K562 (cell line): ENCODE results near the gene CGB8. TPM values are rescaled to one million over a fixed set of nuclear protein-coding genes. Genes with fewer than 3 reads are reported as not detected.

Source experiments
- ATAC-seq: fragments of 200-7000 bp; cut with Tn5 transposase; 3 replicates; pipeline ENCODE4 v1.9.1; 2020; ENCODE audit warnings: moderate library complexity
- BruUV-seq: library from RNA; stranded (reverse); fragments of 400-500 nt; replicated peaks from 2 replicates; lab custom pipeline; 2021; lab: Mats Ljungman, UMichigan
- CTCF ChIA-PET: fragments of 300-600 bp; formaldehyde crosslinking; extraction: SDS; loops from one replicate; lab custom pipeline; 2021; ENCODE audit warnings: low intra/inter-chr PET ratio; lab: Yijun Ruan, JAX
- POLR2A ChIA-PET: fragments of 300-600, 350-650 bp; sonication (Branson Sonifier 250); formaldehyde crosslinking; extraction: SDS; loops from one replicate; lab custom pipeline; 2021; ENCODE audit warnings: antibody characterized with exemption, inconsistent platforms; lab: Yijun Ruan, JAX
- DNase-seq, 4 experiments: peaks; one replicate each; pipeline versions ENCODE4 v3.0.0 to v3.0.0-alpha.2; 2011 to 2018; ENCODE audit warnings: low spot score in 3 of 4, mixed read lengths in 3 of 4; ENCODE audit errors: extremely low read depth in 1 of 4
- FAIRE-seq: peaks from 2 replicates; lab custom pipeline; 2011; peaks lifted over from hg19 to GRCh38; lab: Jason Lieb, UNC
- H2AFZ ChIP-seq: 2 replicates; pipeline ENCODE4 v1.6.0; 2011; ENCODE audit warnings: low read depth, low read length, control low read depth, inconsistent platforms
- H3K27ac ChIP-seq: fragments of 200-600 bp; 3 replicates; pipeline ENCODE4 v1.8.0; 2011; ENCODE audit warnings: low read depth, mild to moderate bottlenecking, control low read depth, inconsistent platforms, low read length, moderate library complexity, mixed read lengths; ENCODE audit errors: extremely low read depth
- H3K27me3 ChIP-seq, 2 experiments: fragments of 300-600 bp in 1 of 2; 2 replicates in 1 of 2; 3 replicates in 1 of 2; pipeline versions ENCODE4 v1.6.0 to v1.8.0; 2011; ENCODE audit warnings: inconsistent platforms in 2 of 2, low read length in 2 of 2, mild to moderate bottlenecking in 1 of 2, mixed read lengths in 1 of 2, moderate library complexity in 1 of 2; ENCODE audit not compliant: control insufficient read depth in 2 of 2, insufficient read depth in 2 of 2
- H3K36me3 ChIP-seq: fragments of 300-600 bp; 3 replicates; pipeline ENCODE4 v1.8.0; 2011; ENCODE audit warnings: mild to moderate bottlenecking, low read length, inconsistent platforms; ENCODE audit not compliant: control insufficient read depth, insufficient read depth
- H3K4me1 ChIP-seq, 2 experiments: fragments of 200-600 bp in 1 of 2; replicated peaks in 1 of 2; 2 replicates in 1 of 2; 3 replicates in 1 of 2; pipeline versions ENCODE4 v1.5.1 to v1.8.0; 2011; ENCODE audit warnings: inconsistent platforms in 2 of 2, low read length in 2 of 2, mild to moderate bottlenecking in 1 of 2, mixed read lengths in 1 of 2, moderate library complexity in 1 of 2; ENCODE audit not compliant: control insufficient read depth in 2 of 2, insufficient read depth in 2 of 2
- H3K4me2 ChIP-seq: 2 replicates; pipeline ENCODE4 v1.6.1; 2011; ENCODE audit warnings: low read length, control low read depth, inconsistent platforms, mixed read lengths; ENCODE audit not compliant: insufficient read depth
- H3K4me3 ChIP-seq: fragments of 200-600 bp; sonication (generic), shearing (Covaris generic); 2 replicates; pipeline ENCODE4 v1.5.1; 2016; ENCODE audit warnings: control low read depth, inconsistent platforms
- H3K79me2 ChIP-seq: fragments of 200-600 bp; 3 replicates; pipeline ENCODE4 v1.8.0; 2011; ENCODE audit warnings: low read length, inconsistent platforms; ENCODE audit not compliant: control insufficient read depth, insufficient read depth
- H3K9ac ChIP-seq, 2 experiments: 2 replicates each; pipeline versions ENCODE4 v1.6.0 to v1.6.1; 2011; ENCODE audit warnings: low read depth in 2 of 2, low read length in 2 of 2, control low read depth in 1 of 2, inconsistent platforms in 1 of 2, mild to moderate bottlenecking in 1 of 2, mixed read lengths in 1 of 2; ENCODE audit not compliant: insufficient read depth in 1 of 2
- H3K9me1 ChIP-seq: one replicate; pipeline ENCODE4 v1.6.0; 2011; ENCODE audit warnings: inconsistent platforms, mild to moderate bottlenecking, low read length, moderate library complexity; ENCODE audit not compliant: control insufficient read depth, insufficient read depth
- H3K9me3 ChIP-seq: replicated peaks from 2 replicates; pipeline ENCODE4 v1.5.1; 2011; ENCODE audit warnings: low read depth, low read length, inconsistent platforms; ENCODE audit not compliant: control insufficient read depth, insufficient read depth
- H4K20me1 ChIP-seq: replicated peaks from 2 replicates; pipeline ENCODE4 v1.6.1; 2011; ENCODE audit warnings: low read length, inconsistent platforms, mixed read lengths; ENCODE audit not compliant: control insufficient read depth, insufficient read depth
- CBX8 ChIP-seq: fragments of 200-600 bp; sonication (generic); IDR thresholded peaks from 2 replicates; pipeline ENCODE4 v1.6.1; 2012; ENCODE audit warnings: borderline replicate concordance, mixed run types, low read depth, mild to moderate bottlenecking, moderate library complexity, mixed read lengths, low read length, control low read depth, inconsistent platforms; ENCODE audit not compliant: poor library complexity, severe bottlenecking; ENCODE audit errors: extremely low read depth
- FOXA3 ChIP-seq, 2 experiments: fragments of 450-650 bp in 1 of 2; sonication (generic) in 1 of 2; formaldehyde crosslinking; IDR thresholded peaks in 1 of 2; conservative IDR thresholded peaks in 1 of 2; 2 replicates each; pipeline versions ENCODE4 v1.4.0 to v1.8.0; 2020 to 2022; ENCODE audit warnings: mild to moderate bottlenecking in 2 of 2, missing genetic modification reagents in 1 of 2
- PYGO2 ChIP-seq: fragments of 450-650 bp; IDR thresholded peaks from 2 replicates; pipeline ENCODE4 v1.6.1; 2016; ENCODE audit warnings: mild to moderate bottlenecking, missing genetic modification characterization, moderate library complexity, missing compliant biosample characterization
- TCF15 ChIP-seq: fragments of 250-450 bp; sonication (Bioruptor Pico); IDR thresholded peaks from 2 replicates; pipeline ENCODE4 v1.8.0; 2022; ENCODE audit warnings: moderate library complexity, mild to moderate bottlenecking, inconsistent platforms
- whole genome bisulfite sequencing: fragments of 100-300 bp; shearing (Covaris generic); methylation state at CpG from one replicate; pipeline ENCODE4 v1.1.6; 2016; ENCODE audit warnings: low coverage, mixed read lengths; ENCODE audit not compliant: insufficient coverage; ENCODE audit errors: missing lambda C conversion rate; 5-methylcytosine and 5-hydroxymethylcytosine counted together
- in situ Hi-C: fragments of 300-500 bp; cut with MboI; formaldehyde crosslinking; loops from 4 replicates; pipeline ENCODE4 v1.15.0; 2018; ENCODE audit warnings: inconsistent platforms, mixed read lengths
- intact Hi-C: fragments of 100-400 bp; cut with micrococcal nuclease; formaldehyde crosslinking; loops from 2 replicates; pipeline ENCODE4 v1.14.2; 2022
- polyA plus RNA-seq, 8 experiments: library from polyadenylated mRNA; depleted of rRNA in 4 of 8; stranded (reverse) in 5 of 8; unstranded in 3 of 8; fragments of >200 nt; fragmentation: Nextera tagmentation in 2 of 8; fragmentation: Illumina TruSeq in 1 of 8; extraction: Ambion mirVana in 2 of 8; extraction: Trizol in 1 of 8; gene quantifications; 2 replicates each; pipeline versions ENCODE4 v1.2.1 to v1.2.3, GENCODE V29; 2011 to 2014; ENCODE audit warnings: inconsistent platforms in 1 of 8, missing spikeins in 1 of 8
- total RNA-seq, 7 experiments: library from RNA; depleted of rRNA in 6 of 7; stranded (reverse); fragments of >200 nt in 6 of 7; fragmentation: Illumina TruSeq in 2 of 7; extraction: Trizol in 2 of 7; gene quantifications; 2 replicates each; pipeline versions ENCODE4 v1.2.1 to v1.2.3, GENCODE V29; 2011 to 2021; ENCODE audit warnings: low replicate concordance in 1 of 7

The CGB8 gene
- total and polyA plus RNA-seq, 9 of the 15 experiments (the other 6 are each of a cell fraction or from before 2014, with no cell fraction given): not detected

- Histone ChIP-seq H3K9me1 (no peaks in the 10 kb centered on the region), H3K27me3 (peaks cover 24 to 64% of the 10 kb centered on the region in 2 experiments; a peak in 4 of 5 replicates), H3K27ac (no peak overlapping the region), H3K9me3 (no peaks in the 10 kb centered on the region), H4K20me1 (no peaks in the 10 kb centered on the region), H3K4me2 (no peak overlapping the region), H3K4me3 (no peak overlapping the region), H3K9ac (no peak overlapping the region; a peak in 1 of 4 replicates), H3K79me2 (no peaks in the 10 kb centered on the region), H2AFZ (no peak overlapping the region), H3K4me1 (peaks cover 0 to 28% of the 10 kb centered on the region in 2 experiments; a peak in 4 of 5 replicates), H3K36me3 (no peaks in the 10 kb centered on the region)
- FAIRE-seq: no peak
- TF ChIP-seq PYGO2 (no peak), TCF15 (CRISPR knock-in tag) (no peak), FOXA3 (CRISPR knock-in tag; conservative IDR thresholded peaks at IDR 0.05 in 1 of 2, IDR thresholded peaks at IDR 0.05 in 1 of 2) (no peak), CBX8 (no peak)
- CTCF ChIA-PET: no interaction called here
- in situ Hi-C loops (no loop called here), intact Hi-C loops (no loop called here)
- WGBS: 27% methylated on average over 10 of the region's 13 CpGs
- ATAC-seq: 0 out of 3 replicates have a peak, but pooled peaks have one; percentile 23
- POLR2A ChIA-PET: no interaction called here
- DNase-seq: no peak
- no TSS peak for BruUV-seq
Measured at GRCh38 chr19:49065905-49066512, 17.1 kb upstream of the CGB8 start.
